GM18499 (cell line): ENCODE measurements around the gene DDX10.

ENCODE experiments used
- ATAC-seq: cut with Tn5 transposase; IDR thresholded peaks from one replicate; pipeline ENCODE4 v1.9.1; 2021; ENCODE audit warnings: moderate number of reproducible peaks; ENCODE audit not compliant: insufficient read depth, unreplicated experiment

DDX10 gene

DNA sequence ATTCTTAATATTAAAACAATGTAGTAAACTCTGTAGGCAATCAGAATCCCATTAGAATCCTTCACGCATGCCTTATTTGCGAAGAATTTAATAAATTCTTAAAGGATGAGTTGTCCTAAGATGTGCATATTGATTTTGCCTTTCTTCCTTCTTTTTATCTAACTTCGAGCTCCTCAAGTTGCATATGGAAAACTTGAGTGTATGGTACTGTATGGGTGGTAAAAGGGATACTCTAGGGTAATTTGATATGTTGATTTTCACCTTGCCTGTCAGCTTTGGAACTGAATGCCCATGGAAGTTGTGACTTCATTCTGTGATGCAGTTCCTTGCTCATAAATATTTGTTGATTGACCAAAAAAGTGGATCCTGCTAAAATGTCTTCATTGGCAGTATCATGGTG lies 193.8 kb downstream of the DDX10 start:
- no peak for ATAC-seq

DNA sequence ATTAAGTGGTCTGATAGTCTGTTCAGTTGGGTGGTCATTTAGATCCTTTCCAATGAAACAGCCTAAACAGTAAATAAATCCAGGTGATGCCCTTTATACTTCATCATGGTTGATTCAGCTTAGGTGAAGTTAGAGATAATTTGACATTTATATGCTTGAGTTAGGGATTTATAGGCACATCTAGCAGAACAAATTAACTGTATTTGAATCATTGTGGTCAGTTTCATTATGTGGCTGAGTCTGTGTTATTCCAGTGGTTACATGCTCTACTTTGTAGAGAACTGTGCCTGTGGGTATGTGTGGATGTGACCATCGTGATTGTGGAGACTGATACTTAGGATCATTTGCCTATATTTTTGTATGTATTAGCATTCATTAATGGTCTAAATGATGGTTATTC lies 194.6 kb downstream of the DDX10 start:
- ATAC-seq: no peak

DNA sequence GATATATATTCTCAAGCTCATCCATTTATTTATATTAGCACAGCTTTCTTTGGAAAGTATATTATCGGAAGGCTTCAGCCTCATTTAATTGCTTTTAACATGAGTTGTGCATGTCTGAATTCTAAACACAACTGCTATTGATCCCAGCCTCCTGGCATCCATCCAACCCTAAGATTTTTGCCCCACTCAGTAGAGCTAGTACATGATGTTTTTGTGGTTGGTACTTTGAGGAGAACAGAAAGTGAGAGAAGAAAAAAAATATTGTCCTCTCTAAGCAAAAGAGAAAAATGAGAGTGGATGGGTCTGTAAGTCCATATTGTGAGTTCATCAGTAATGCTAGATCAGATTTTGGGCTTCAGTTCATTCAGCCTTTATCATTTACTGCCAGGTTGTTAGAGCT lies 198.7 kb downstream of the DDX10 start:
- ATAC-seq: no peak

DNA sequence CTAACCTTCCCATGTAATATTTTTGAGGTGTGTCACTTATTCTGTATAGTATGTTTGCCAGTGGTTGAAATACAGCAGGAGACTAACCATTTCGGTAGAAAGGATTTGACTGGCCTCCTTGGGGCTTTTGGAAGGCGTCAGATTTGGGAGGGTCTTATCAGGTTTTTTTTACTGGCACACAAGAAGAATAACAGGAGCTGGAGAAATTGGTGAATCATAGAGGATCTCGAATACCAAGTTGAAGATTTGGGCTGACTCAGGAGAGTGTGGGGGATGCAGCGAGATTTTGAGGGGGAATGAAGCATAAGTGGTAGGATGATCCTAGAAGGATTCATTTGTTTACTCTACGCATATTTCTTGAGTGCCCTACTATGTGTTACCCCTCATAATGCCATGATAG lies 200.5 kb downstream of the DDX10 start:
- no peak for ATAC-seq

DNA sequence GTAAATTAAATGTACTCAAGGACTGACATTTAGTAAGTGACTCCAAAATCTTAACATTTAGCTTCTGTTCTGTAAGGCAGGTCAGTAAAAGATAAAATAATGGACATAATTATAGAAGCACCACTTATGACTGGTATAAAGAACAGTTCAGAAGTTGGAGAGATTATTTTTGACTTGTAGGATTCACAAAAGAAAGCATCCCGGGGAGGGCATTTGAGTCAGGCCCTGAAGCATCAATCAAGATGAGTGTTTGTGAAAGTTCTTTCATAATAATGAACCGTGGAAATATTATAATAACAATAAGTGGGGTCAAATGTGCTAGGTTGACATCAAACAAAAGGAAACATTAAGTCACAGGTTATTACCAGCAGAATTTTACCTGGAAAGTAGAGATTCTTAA lies 201.9 kb downstream of the DDX10 start:
- ATAC-seq: no peak

DNA sequence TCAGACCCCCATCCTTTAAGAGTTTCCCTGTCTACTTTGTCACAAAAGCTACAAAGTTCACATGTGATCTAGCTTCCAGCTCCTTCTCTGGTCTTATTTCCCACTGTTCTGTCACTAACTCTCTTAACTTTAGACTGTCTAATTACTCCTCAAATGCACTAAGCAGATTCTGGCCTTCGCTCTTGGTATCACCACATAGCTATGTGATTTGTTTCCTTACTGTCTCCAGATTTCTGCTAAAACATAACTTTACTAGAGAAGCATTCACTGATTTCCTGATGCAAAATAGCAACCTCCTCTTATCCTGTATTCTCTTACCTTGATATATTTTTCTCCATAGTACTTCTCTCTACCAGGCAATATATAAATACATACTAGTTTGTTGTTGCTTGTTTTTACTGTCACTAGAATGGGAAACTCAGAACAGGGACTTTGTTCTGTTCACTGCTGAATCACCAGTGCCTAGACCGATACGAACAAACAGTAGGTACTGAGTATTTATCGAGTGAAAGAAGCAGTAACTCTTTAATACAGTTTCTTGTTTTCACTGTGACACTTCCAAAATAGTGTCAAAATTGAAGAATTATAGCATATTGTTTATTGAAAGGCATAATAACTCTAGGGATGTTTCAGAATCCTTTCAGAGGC lies 205.6 kb downstream of the DDX10 start:
- no peak for ATAC-seq

DNA sequence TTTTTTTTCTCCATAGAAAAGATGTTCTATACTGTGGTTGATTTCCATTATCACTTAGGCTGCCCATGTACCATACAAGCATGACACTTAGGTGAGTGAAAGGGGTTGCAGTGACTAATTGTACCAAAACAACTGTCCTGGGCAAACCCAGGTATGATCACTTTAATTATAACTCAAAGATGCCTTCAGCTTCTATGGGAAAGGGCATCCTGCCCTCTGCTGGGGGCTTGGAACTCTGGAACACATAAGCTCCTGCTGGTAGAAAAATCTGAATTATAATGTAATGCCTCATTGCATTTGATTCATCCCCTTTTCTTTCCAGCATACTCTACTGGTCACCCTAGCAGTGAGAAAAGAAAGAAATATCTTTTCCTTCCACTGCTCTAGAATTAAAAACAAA lies 206.3 kb downstream of the DDX10 start:
- no peak for ATAC-seq

DNA sequence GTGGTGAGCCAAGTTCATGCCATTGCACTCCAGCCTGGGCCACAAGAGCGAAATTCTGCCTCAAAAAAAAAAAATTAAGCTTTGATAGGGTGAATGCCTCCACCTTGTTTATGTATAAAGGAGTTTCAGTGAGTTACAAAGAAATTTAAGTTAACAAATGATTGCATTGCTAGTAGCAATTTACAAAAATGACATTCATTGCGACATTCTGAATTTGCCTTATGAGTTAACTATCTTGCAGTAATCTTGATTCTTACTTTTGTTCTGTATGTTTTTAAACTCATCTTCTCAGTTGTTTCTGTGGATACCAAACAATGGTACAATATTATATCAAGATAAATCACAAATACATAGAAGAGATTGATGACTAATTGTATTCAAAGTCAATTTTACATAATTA lies 207.0 kb downstream of the DDX10 start:
- ATAC-seq: no peak

DNA sequence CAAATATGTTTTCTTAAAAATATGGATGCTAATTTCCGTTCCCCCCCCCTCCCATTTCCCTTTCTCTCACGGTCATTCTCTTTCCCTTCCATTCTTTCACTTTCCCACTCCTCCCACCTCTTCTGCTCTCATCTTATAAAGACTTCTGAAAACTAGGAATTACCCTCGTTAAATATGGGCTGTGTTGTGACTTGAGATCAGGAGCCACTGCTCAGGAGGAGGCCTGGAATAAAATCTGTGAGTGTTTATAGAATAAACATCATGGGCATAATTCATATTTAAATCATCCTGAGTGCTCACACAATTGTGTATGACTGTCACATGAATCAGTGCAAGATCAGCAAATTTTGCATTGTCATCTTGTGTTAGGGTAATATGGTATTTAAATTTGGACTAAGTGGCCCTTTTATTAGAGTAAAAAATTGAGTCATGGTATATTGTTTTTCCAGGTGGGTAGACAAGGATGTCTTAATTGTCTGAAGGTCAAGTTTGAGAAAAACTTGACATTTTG lies 208.0 kb downstream of the DDX10 start:
- no peak for ATAC-seq

DNA sequence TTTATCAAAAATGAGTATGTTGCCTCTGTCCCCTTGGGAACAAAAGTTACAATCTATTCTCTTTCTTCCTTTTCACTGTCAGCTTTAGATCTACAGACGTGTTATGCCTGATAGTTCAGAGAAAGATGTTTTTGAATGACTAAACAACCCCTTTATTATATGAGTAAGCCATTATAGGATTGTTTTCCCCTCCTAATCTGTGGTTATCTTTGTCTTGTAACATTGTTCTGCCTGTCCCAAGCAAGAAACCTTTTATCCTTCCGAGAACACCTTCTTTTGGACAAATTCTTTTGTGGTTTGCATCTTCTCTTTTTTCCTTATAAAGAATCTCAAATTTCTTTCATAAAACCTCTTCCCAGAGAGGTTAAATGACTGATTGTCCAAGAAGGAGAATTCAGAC lies 208.4 kb downstream of the DDX10 start:
- ATAC-seq: no peak

DNA sequence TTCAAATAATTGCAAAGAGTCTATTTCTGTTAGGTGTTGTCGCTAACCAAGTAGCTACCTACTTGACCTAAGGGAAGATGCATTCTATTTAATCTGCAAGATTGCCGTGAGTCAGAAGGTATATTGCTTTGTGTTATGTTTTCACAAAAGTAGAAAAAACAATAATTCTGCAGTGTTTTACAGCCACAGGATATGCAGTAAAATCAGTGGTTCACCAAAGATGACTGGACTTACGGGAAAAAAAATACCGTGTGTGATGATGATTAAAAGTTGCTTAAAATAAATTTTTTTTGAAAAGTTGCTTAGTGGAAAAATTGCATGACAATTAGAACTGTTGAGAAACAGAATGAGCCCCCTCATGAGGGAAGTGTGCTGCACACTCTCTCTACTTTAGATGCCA lies 209.1 kb downstream of the DDX10 start:
- no peak for ATAC-seq

DNA sequence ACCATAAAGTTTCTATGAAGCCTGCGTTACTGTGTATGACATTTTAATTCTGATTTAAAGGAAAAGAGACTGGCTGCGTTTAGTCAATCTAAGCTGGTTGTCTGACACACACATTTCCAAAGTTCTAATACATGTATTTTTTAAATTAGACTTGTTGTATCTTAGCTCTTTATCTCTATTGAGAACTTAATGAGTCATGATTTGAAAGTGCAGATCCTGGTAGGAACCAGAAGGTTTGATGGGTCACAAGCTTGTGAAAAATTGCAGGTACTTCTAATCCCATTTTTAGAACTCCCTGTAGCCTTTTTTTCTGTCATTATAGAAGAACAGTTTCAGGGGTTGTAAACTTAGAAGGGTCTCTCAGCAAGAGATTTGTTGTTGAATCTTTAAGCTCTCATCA lies 210.3 kb downstream of the DDX10 start:
- no peak for ATAC-seq

DNA sequence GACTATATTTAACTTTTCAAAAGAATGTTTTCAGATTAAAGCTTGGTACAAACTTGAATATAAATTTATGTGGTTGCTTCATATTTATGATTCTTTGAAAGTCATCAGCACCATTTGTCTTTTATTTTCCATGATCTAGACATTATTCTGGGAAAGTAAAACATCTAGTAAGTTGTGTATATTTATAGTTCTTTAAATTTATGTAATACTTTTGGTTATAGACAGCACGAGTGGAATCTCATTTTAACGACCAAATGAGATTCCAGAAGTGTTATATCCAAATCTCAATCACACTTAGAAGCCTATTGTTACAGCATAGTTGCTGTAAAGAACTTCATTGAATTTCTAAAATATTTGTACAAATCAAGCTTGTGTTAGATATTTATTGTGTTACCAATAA lies 212.3 kb downstream of the DDX10 start:
- no peak for ATAC-seq

DNA sequence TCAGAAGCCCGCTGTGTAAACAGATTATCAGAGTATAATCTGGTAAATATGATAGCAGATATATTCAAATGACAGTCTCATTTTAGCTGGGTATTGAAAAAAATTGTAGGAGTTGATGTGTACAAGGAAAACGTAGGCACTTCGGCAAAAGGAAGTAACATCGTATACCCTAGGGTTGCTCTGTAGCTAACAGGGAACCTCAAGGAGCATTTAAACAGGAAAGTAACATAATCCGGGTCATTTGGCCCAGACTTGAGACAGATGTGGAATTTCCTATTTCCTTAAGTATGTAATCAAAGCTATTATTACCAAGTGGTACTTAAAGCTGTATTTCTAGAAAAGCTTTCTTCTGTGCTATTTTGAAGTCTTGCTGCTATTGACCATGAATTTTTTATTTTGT lies 215.6 kb downstream of the DDX10 start:
- ATAC-seq: no peak

DNA sequence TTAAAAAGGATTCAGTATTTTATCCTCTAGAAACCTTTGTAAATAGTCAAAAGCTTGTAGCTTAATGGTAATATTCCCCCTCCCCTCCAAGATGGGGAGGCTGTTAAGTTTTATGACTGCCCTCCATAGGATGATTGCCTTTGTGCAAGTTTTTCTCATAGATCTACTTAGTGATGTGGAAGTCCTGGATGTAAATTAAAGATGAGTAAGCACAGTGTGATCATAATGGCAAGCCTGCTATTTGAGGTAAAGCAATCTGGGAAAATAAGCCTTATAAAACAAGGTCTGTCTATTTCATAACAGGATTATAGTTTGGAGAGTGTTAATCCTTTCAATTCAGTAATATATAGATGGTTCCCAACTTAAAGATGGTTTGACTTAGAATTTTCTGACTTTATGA lies 216.3 kb downstream of the DDX10 start:
- ATAC-seq: no peak

DNA sequence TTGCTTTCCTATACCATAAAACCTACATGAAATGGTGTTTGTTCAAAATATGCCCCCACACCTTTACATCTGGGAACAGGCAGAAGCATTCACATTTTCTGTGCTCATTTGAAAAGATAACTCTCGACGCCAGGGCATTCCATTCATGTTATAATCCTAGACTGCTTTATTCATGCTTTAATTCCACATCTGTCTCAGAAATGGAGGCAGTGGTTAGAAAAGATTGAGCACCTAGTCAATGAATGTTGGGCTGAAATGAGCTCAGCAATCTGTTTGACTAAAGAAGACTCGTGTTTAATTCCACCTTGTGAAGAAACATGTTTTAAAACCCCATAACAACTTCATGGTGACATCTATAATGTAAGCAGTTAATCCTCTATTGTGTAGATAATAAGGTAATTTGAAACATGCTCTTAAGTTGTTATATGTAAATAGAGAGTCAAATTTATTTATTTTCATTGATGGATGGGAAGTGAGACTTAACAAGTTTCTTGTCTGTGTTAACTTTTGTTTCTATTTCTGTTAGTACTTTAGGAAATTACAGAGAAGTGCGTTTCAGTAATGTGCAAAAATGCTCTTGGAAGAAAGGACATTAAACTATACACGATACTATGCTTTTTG lies 217.5 kb downstream of the DDX10 start:
- ATAC-seq: no peak

DNA sequence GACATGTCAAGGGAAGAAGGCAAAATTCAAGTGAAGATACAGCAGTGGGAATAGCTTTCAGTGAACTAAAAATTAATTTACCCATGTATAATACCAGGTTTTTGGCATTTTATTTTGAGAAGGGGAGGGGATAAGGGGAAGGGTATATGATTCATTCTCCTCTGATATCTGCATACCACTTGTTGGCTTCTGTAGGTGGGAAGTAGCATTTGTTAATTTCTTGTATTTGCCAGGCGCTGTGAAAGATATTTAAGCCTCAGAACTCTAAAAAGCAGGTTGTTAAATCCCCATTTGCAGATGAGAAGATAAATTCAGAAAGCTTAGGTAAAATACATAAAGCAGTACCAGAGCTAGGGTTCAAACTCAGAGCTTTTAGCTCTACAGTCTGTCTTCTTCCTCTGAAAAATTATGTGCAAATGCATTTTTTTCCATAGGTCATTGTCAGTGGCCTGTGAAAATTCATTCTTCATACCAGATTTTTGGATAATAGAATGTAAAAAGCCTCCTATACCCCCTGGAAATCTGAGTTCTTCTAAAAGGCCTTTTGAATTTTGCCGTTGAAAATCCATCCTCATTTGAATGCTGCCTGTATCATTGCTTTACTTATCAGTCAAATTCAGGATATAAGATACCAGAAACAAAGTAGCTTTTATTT lies 221.3 kb downstream of the DDX10 start:
- no peak for ATAC-seq

DNA sequence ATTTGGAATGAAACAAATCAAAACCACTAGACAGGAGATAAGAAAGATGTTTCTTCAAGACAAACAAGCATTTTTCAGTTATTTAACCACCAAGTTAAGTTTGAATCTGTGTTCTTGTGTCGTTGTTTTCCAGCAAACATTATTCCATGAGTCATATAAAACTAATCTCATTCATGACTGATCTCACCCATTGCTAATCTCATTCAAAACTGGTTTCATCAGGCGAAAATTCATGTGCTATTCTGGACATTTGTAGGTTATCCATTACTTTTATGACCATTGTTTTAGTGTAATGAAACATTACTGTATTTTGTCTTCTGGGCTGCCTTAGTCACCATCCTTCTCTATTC lies 221.8 kb downstream of the DDX10 start:
- no peak for ATAC-seq

DNA sequence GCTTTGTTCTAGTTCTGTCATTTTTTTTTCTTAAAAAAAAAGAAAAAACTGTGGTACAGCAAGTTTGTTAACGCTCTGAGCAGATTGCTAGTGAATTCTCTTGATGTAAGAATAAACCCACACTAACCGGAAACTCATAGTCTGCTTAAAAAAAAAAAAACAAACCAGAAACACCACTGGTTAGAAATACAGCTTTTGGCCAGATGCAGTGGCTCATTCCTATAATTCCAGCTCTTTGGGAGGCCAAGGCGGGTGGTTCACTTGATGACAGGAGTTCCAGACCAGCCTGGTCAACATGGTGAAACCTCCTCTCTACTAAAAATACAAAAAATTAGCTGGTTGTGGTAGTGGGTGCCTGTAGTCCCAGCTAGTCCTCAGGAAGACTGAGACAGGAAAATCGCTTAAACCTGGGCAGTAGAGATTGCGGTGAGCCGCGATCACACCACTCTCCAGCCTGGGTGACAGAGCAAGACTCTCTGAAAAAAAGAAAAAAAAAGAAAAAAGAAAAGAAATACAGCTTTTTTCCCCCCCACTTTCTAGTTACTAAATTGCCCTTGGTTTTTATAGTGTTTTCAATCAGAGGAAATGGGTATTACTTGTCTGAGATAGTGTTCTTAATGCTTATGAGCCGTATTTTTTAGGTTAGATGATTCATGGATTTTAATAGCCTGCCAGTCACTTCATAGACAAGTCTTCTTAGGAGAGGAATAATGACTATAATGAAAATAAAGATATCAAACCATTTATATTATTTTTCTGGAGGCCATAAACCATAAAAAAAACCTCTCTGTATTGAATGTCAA lies 222.8 kb downstream of the DDX10 start:
- ATAC-seq: no peak

DNA sequence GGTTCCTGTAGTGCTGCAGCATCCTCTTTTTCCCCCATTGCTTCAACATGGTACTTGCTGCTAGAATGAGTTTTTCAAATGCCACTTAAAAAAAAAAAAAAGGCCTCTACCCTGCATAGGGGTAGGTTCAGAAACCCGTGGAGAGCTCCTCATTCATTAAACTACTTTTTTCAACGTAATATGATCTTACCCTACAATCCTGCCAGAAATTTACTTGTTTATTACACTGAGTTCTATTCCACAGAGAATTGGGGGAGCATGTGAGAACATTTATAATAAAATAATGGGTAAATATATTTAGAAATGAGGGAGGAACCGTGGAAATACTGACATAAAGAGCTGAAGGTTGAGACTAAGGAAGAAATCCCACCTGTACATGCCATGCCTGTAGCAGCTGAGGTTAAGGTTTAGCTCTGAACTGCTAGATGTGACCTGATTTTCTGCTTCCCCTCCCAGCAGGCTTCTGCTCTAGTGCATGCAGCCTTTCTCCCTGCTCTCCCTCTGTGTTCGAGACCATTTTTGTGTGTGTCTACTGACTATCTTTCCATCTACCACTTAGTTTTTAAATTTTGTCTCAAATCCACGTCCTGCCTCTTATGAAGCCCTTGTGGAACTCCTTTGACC lies 225.7 kb downstream of the DDX10 start:
- ATAC-seq: no peak

DNA sequence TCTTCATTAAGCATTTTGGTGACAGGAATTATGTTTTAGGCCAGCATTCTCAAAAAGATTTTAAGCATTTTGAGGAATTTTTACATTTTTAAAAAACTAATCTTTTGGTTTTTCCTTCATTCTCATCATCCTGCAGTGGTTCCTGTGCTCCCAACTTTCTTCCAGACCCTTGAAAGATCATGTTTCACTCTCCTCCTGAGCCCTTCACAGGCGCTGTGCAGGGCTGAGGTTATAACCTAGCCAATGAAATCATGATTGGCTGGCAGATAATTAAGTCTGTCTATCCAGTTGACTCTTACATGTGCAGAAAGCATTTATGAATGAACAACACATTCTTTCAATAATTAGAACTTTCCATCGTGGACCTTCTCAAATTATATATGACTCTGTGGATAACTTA lies 226.3 kb downstream of the DDX10 start:
- no peak for ATAC-seq
